Glutamatergic neuron (in vitro differentiated cells): ENCODE results near the gene CMSS1. TPM values are rescaled to one million over a fixed set of nuclear protein-coding genes. Genes with fewer than 3 reads are reported as not detected.

ENCODE experiments used
- DNase-seq: peaks from one replicate; pipeline ENCODE4 v3.0.0; 2022
- H3K27ac Mint-ChIP-seq: one replicate; pipeline ENCODE4 v1.8.0; 2020; ENCODE audit warnings: mild to moderate bottlenecking, mixed read lengths, inconsistent platforms; ENCODE audit not compliant: unreplicated experiment
- H3K27me3 Mint-ChIP-seq: one replicate; pipeline ENCODE4 v1.8.0; 2020; ENCODE audit warnings: mild to moderate bottlenecking, moderate library complexity, mixed read lengths, inconsistent platforms; ENCODE audit not compliant: unreplicated experiment
- H3K36me3 Mint-ChIP-seq: one replicate; pipeline ENCODE4 v1.8.0; 2020; ENCODE audit warnings: mild to moderate bottlenecking, mixed read lengths, inconsistent platforms; ENCODE audit not compliant: unreplicated experiment
- H3K4me1 Mint-ChIP-seq: one replicate; pipeline ENCODE4 v1.8.0; 2020; ENCODE audit warnings: mild to moderate bottlenecking, low read depth, mixed read lengths, inconsistent platforms; ENCODE audit not compliant: unreplicated experiment
- H3K4me3 Mint-ChIP-seq: one replicate; pipeline ENCODE4 v1.8.0; 2020; ENCODE audit warnings: mild to moderate bottlenecking, mixed read lengths, inconsistent platforms; ENCODE audit not compliant: unreplicated experiment
- H3K9me3 Mint-ChIP-seq: one replicate; pipeline ENCODE4 v1.8.0; 2020; ENCODE audit warnings: mild to moderate bottlenecking, moderate library complexity, mixed read lengths, inconsistent platforms; ENCODE audit not compliant: unreplicated experiment
- CTCF ChIP-seq: fragments of 200-600 bp; sonication (generic); IDR thresholded peaks from one replicate; pipeline ENCODE4 v1.5.0; 2021; ENCODE audit not compliant: partially characterized antibody, unreplicated experiment
- total RNA-seq: library from RNA; stranded (reverse); fragmentation: NEBNext Ultra II Directional; extraction: Animal tissue kit (Norgen Biotek cat#: 25700); gene quantifications from one replicate; pipeline ENCODE4 v1.2.1, GENCODE V29; 2021; ENCODE audit not compliant: unreplicated experiment

CMSS1 gene
- total RNA-seq, 1 donor from 2014 or later = 37.8 TPM

GRCh38 chr3:99980606-99981005, 162.9 kb downstream of the CMSS1 start:
- no peak for DNase-seq
- Mint-ChIP-seq H3K4me1 (no peaks in the 10 kb centered on the region), H3K36me3 (no peaks in the 10 kb centered on the region), H3K4me3 (no peak overlapping the region), H3K9me3 (no peaks in the 10 kb centered on the region), H3K27me3 (no peaks in the 10 kb centered on the region), H3K27ac (no peak overlapping the region)
- no peak for TF ChIP-seq CTCF

GRCh38 chr3:99981138-99981537, 163.5 kb downstream of the CMSS1 start:
- no peak for TF ChIP-seq CTCF
- Mint-ChIP-seq H3K4me3 (no peak overlapping the region), H3K4me1 (no peaks in the 10 kb centered on the region), H3K27me3 (no peaks in the 10 kb centered on the region), H3K9me3 (no peaks in the 10 kb centered on the region), H3K36me3 (no peaks in the 10 kb centered on the region), H3K27ac (no peak overlapping the region)
- no peak for DNase-seq

GRCh38 chr3:99982650-99983049, 165.0 kb downstream of the CMSS1 start:
- Mint-ChIP-seq H3K4me1 (no peaks in the 10 kb centered on the region), H3K27me3 (no peaks in the 10 kb centered on the region), H3K4me3 (no peak overlapping the region), H3K9me3 (no peaks in the 10 kb centered on the region), H3K27ac (no peak overlapping the region), H3K36me3 (no peaks in the 10 kb centered on the region)
- no peak for TF ChIP-seq CTCF
- DNase-seq = no peak

DNA sequence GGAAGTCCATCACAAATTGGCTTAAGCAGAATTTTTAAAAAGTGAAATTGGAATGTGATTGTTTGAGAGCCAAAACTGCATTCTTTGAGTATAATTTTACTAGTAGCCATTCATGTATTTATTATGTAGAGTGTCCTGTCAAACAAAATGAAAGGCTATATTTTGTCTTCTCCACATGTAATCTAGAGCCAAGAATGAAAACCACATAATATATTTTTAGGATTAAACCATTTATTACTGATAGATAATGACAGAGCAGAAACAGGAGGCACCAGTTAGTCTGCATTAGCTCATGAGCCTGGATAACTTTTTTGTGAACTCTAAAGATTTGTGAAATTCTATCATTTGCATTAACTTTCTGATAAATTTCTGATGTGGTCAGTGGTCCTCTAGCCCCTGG, 166.5 kb downstream of the CMSS1 start:
- TF ChIP-seq CTCF = no peak
- no peak for DNase-seq
- no peaks in the 10 kb centered on the region for H3K36me3 Mint-ChIP-seq
- H3K9me3 Mint-ChIP-seq = no peaks in the 10 kb centered on the region
- no peak overlapping the region for H3K4me3 Mint-ChIP-seq
- no peak overlapping the region for H3K27ac Mint-ChIP-seq
- no peaks in the 10 kb centered on the region for H3K27me3 Mint-ChIP-seq
- no peaks in the 10 kb centered on the region for H3K4me1 Mint-ChIP-seq

DNA sequence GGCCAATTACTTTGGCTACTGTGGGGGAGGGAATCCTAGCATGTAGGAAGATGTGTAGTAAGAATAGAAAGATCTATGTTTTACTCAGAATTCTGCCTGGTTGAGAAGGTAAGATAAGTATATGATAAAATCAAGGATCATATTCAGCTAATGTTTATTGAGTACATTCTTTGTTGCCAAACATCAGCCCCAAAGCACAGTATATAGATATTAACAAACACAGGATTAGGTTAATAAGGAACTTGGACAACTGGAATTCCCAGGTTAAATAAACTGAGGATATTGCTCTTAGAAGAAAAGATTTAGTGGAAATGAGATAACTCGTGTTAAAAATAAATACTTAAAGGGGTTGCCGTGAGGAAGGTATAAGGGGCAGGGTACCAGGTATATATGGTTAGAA, 167.0 kb downstream of the CMSS1 start:
- no peak overlapping the region for H3K27ac Mint-ChIP-seq
- no peaks in the 10 kb centered on the region for H3K4me1 Mint-ChIP-seq
- H3K4me3 Mint-ChIP-seq = no peak overlapping the region
- H3K36me3 Mint-ChIP-seq = no peaks in the 10 kb centered on the region
- no peak for DNase-seq
- H3K9me3 Mint-ChIP-seq = no peaks in the 10 kb centered on the region
- no peak for TF ChIP-seq CTCF
- no peaks in the 10 kb centered on the region for H3K27me3 Mint-ChIP-seq
